Smooth muscle cell (in vitro differentiated cells): Measurements from ENCODE around the gene ADI1. TPM values are rescaled to one million over a fixed set of nuclear protein-coding genes. Genes with fewer than 3 reads are reported as not detected.

Source experiments
- DNase-seq: peaks from one replicate; lab custom pipeline; 2025; ENCODE audit not compliant: unreplicated experiment; lab: John Stamatoyannopoulos, UW
- H2AFZ ChIP-seq: fragments of 200-600 bp; sonication (generic); 2 replicates; pipeline ENCODE4 v1.6.0; 2016; ENCODE audit warnings: antibody characterized with exemption, low read depth, mild to moderate bottlenecking
- H3F3A ChIP-seq: fragments of 200-600 bp; sonication (generic); 2 replicates; pipeline ENCODE4 v1.6.0; 2017; ENCODE audit warnings: antibody characterized with exemption, low read depth
- H3K27ac ChIP-seq: fragments of 200-600 bp; sonication (generic); 2 replicates; pipeline ENCODE4 v1.5.1; 2016; ENCODE audit warnings: low read depth, mild to moderate bottlenecking
- H3K27me3 ChIP-seq: fragments of 200-600 bp; sonication (generic); 2 replicates; pipeline ENCODE4 v1.6.1; 2016; ENCODE audit warnings: low read depth, mild to moderate bottlenecking
- H3K36me3 ChIP-seq: fragments of 200-600 bp; sonication (generic); 2 replicates; pipeline ENCODE4 v1.5.1; 2016; ENCODE audit warnings: low read depth
- H3K4me1 ChIP-seq: fragments of 200-600 bp; sonication (generic); 2 replicates; pipeline ENCODE4 v1.5.1; 2016; ENCODE audit warnings: low read depth
- H3K4me2 ChIP-seq: fragments of 200-600 bp; sonication (generic); 2 replicates; pipeline ENCODE4 v1.6.0; 2016; ENCODE audit warnings: mild to moderate bottlenecking
- H3K4me3 ChIP-seq: fragments of 200-600 bp; sonication (generic); 2 replicates; pipeline ENCODE4 v1.5.1; 2016; ENCODE audit warnings: mild to moderate bottlenecking
- H3K79me2 ChIP-seq: fragments of 200-600 bp; sonication (generic); 2 replicates; pipeline ENCODE4 v1.6.0; 2016; ENCODE audit warnings: low read depth, mild to moderate bottlenecking
- H3K9ac ChIP-seq: fragments of 200-600 bp; sonication (generic); 2 replicates; pipeline ENCODE4 v1.6.0; 2016; ENCODE audit warnings: low read depth
- H3K9me3 ChIP-seq: fragments of 200-600 bp; sonication (generic); replicated peaks from 2 replicates; pipeline ENCODE4 v1.5.1; 2016; ENCODE audit warnings: low read depth
- H4K20me1 ChIP-seq: fragments of 200-600 bp; sonication (generic); 2 replicates; pipeline ENCODE4 v1.6.0; 2016; ENCODE audit warnings: low read depth
- CTCF ChIP-seq: fragments of 200-600 bp; sonication (generic); IDR thresholded peaks from 2 replicates; pipeline ENCODE4 v1.5.1; 2017; ENCODE audit warnings: borderline replicate concordance, mild to moderate bottlenecking, antibody characterized with exemption; ENCODE audit not compliant: insufficient read depth, poor library complexity, severe bottlenecking
- WGBS: methylation state at CpG from one replicate; pipeline ENCODE4 v1.1.7; 2016; ENCODE audit warnings: low lambda C conversion rate; 5-methylcytosine and 5-hydroxymethylcytosine counted together
- polyA plus RNA-seq: library from polyadenylated mRNA; unstranded; fragments of >200 nt; fragmentation: Nextera tagmentation; extraction: Ambion mirVana; gene quantifications from 2 replicates; pipeline ENCODE4 v1.2.1, GENCODE V29; 2016
- total RNA-seq: library from RNA; depleted of rRNA; stranded (reverse); fragments of >200 nt; gene quantifications from 2 replicates; pipeline ENCODE4 v1.2.3, GENCODE V29; 2014

The ADI1 gene
- total and polyA plus RNA-seq, 2 experiments from 2014 or later = 19.0 to 30.9 TPM

GRCh38 chr2:3553946-3554345 is 34.6 kb upstream of the ADI1 start:
- Histone ChIP-seq H3K4me3 (no peak overlapping the region), H3K36me3 (peaks cover 40% of the 10 kb centered on the region), H3K27me3 (no peaks in the 10 kb centered on the region), H3K9me3 (no peaks in the 10 kb centered on the region), H3K9ac (no peak overlapping the region), H3K79me2 (peaks cover 34% of the 10 kb centered on the region), H3K4me2 (no peak overlapping the region), H4K20me1 (no peaks in the 10 kb centered on the region), H3K27ac (no peak overlapping the region), H3F3A (no peaks in the 10 kb centered on the region), H3K4me1 (peaks cover 6% of the 10 kb centered on the region), H2AFZ (no peak overlapping the region)
- DNase-seq = no peak
- WGBS = 98% methylated on average over 10 of the region's 10 CpGs
- TF ChIP-seq CTCF = no peak

DNA sequence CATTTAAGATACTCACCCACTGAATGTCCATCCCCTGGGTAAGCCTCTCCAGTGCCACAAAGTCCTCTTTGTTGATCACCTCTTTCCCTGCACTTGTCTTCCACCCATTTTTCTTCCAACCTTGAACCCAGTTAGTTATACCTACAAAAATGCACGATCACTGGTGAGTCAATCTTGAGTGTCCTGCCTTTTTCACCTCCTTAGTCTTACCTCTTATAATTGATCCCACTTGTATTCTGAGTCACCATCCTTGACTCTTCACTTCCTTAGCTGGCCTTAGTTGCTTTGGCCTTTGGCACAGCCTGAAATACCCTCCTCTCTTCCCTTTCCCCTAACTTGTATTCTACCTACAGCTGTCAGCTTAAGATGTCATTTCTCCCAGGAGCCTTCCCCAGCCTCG is 28.6 kb upstream of the ADI1 start:
- Histone ChIP-seq H4K20me1 (no peaks in the 10 kb centered on the region), H3K27me3 (no peaks in the 10 kb centered on the region), H3K4me1 (no peaks in the 10 kb centered on the region), H3F3A (no peaks in the 10 kb centered on the region), H3K4me3 (no peak overlapping the region), H3K79me2 (peaks cover 7% of the 10 kb centered on the region), H3K27ac (no peak overlapping the region), H3K9me3 (no peaks in the 10 kb centered on the region), H2AFZ (no peak overlapping the region), H3K4me2 (no peak overlapping the region), H3K36me3 (peaks cover 51% of the 10 kb centered on the region), H3K9ac (no peak overlapping the region)
- no peak for DNase-seq
- 100% methylated on average over 2 of the region's 2 CpGs for WGBS
- no peak for TF ChIP-seq CTCF

- Histone ChIP-seq H3K9me3 (no peaks in the 10 kb centered on the region), H3K4me2 (no peak overlapping the region), H3K9ac (no peak overlapping the region), H3K4me1 (no peaks in the 10 kb centered on the region), H3F3A (no peaks in the 10 kb centered on the region), H3K79me2 (peaks cover 15% of the 10 kb centered on the region), H3K27ac (no peak overlapping the region), H3K27me3 (no peaks in the 10 kb centered on the region), H4K20me1 (peaks cover 6% of the 10 kb centered on the region), H3K36me3 (peaks cover 52% of the 10 kb centered on the region), H2AFZ (no peak overlapping the region), H3K4me3 (no peak overlapping the region)
- WGBS = 77% methylated on average over 10 of the region's 10 CpGs
- TF ChIP-seq CTCF = no peak
- DNase-seq = no peak
Observed at GRCh38 chr2:3545788-3546478, 26.6 kb upstream of the ADI1 start.
